Mucosa of descending colon (tissue), 3 donors: ENCODE measurements around the gene NRCAM. TPM values are rescaled to one million over a fixed set of nuclear protein-coding genes. Genes with fewer than 3 reads are reported as not detected.
A peak's percentile ranks its signal among the peaks of the same experiment; 100 is the strongest.
"Not testable (repeated sequence)": the region's sequence is repeated elsewhere in the genome, so short reads cannot be mapped to it uniquely, and the experiment has no call there.

Experiments
- ATAC-seq: fragments of 200-7000 bp; cut with Tn5 transposase; one replicate; pipeline ENCODE4 v1.9.1; 2020; ENCODE audit warnings: mild to moderate bottlenecking, moderate library complexity
- DNase-seq, 3 donors: peaks; one replicate each; pipeline ENCODE4 v3.0.0-alpha.2; 2020
- H3K36me3 ChIP-seq: fragments of 200-600 bp; one replicate; pipeline ENCODE4 v1.8.0; 2021; ENCODE audit warnings: low read depth, mild to moderate bottlenecking
- H3K4me1 ChIP-seq: fragments of 200-600 bp; one replicate; pipeline ENCODE4 v1.8.0; 2021; ENCODE audit warnings: low read depth, mild to moderate bottlenecking
- H3K4me3 ChIP-seq: fragments of 200-600 bp; one replicate; pipeline ENCODE4 v1.8.0; 2021; ENCODE audit warnings: mild to moderate bottlenecking
- H3K9me3 ChIP-seq: fragments of 200-600 bp; one replicate; pipeline ENCODE4 v1.8.0; 2021; ENCODE audit warnings: mild to moderate bottlenecking
- CTCF ChIP-seq: fragments of 200-600 bp; IDR thresholded peaks from one replicate; pipeline ENCODE4 v1.8.0; 2022; ENCODE audit warnings: antibody characterized with exemption, mild to moderate bottlenecking
- intact Hi-C, 2 donors: fragments of 100-400 bp; cut with DNase I in 1 of 2; cut with micrococcal nuclease in 1 of 2; formaldehyde crosslinking; loops; one replicate each; pipeline versions ENCODE4 v1.11.0 to v1.11.1; 2022; cut with DNase I, micrococcal nuclease
- long read RNA-seq, 2 donors: library from polyadenylated mRNA; unstranded; transcript quantifications; one replicate each; pipeline ENCODE4 v2.0.0, GENCODE V29; 2019 to 2021
- total RNA-seq, 3 donors: library from RNA; stranded (reverse); fragmentation: NEBNext Ultra II Directional in 2 of 3; extraction: Animal tissue kit (Norgen Biotek cat#: 25700) in 2 of 3; gene quantifications; one replicate each; pipeline versions ENCODE4 v1.2.1 to v1.2.4, GENCODE V29; 2021 to 2023
- donor health status: DM: no; HTN: no; CAD: no; lungs with moderate emphysema.
- donor health status: DM: no; HTN: no; CAD: no.
- donor health status: DM: no; HTN: yes; CAD: no.

NRCAM gene
- total RNA-seq: 1 to 10 TPM; 1.0 to 3.4 (median 2.3) TPM
- long read RNA-seq, donor 1, partial matches to known transcripts: 0 of 1 reads
- long read RNA-seq, donor 1, other reads (novel, unspliced or antisense): 1 of 1 reads
- long read RNA-seq, donor 2: 0 reads

- Histone ChIP-seq H3K36me3 (no peaks in the 10 kb centered on the region), H3K4me3 (no peak within 1 kb of the TSS), H3K9me3 (no peaks in the 10 kb centered on the region), H3K4me1 (peaks cover 13% of the 10 kb centered on the region)
- DNase-seq: peak in 2 of 3 donors; percentile 13 to 53
- intact Hi-C loops: no loop called here
- no peak for TF ChIP-seq CTCF
- ATAC-seq: peak; percentile 57
These were observed at the start of gene NRCAM for GRCh38 chr7:108455998-108456677. Gene NRCAM, minus strand, starts transcription at chr7:108456436. Its CDS starts 216,372 bp downstream, at chr7:108240064.

GRCh38 chr7:108504576-108504975 is 48.3 kb upstream of the NRCAM start:
- intact Hi-C loops, DNase-seq, H3K36me3 ChIP-seq, ATAC-seq, H3K9me3 ChIP-seq, H3K4me3 ChIP-seq, H3K4me1 ChIP-seq: not testable (repeated sequence)

- DNase-seq (no peak), ATAC-seq (peak; percentile 55)
- TF ChIP-seq CTCF: no peak
- intact Hi-C loops: no loop called here
- Histone ChIP-seq H3K36me3 (no peaks in the 10 kb centered on the region), H3K4me3 (no peak overlapping the region), H3K4me1 (no peaks in the 10 kb centered on the region), H3K9me3 (no peaks in the 10 kb centered on the region)
These were observed 47.1 kb upstream of the NRCAM start for GRCh38 chr7:108503112-108504026.

GRCh38 chr7:108499566-108499965 is 43.3 kb upstream of the NRCAM start:
- no peak overlapping the region for H3K4me3 ChIP-seq
- ATAC-seq: no peak
- no peak for DNase-seq
- TF ChIP-seq CTCF: no peak
- no peaks in the 10 kb centered on the region for H3K4me1 ChIP-seq
- no peaks in the 10 kb centered on the region for H3K36me3 ChIP-seq
- intact Hi-C loops: loop anchor here (5.0 to 10.0 kb wide), 2 partner anchors 315 to 317 kb away; no protein-coding TSS in a partner anchor
- H3K9me3 ChIP-seq: no peaks in the 10 kb centered on the region

- Histone ChIP-seq H3K4me1 (no peaks in the 10 kb centered on the region), H3K4me3 (no peak overlapping the region), H3K9me3 (no peaks in the 10 kb centered on the region), H3K36me3 (no peaks in the 10 kb centered on the region)
- intact Hi-C loops: loop anchor here (5.0 to 10.0 kb wide), 2 partner anchors 314 to 316 kb away; no protein-coding TSS in a partner anchor
- no peak for TF ChIP-seq CTCF
- ATAC-seq (no peak), DNase-seq (no peak)
These were observed 42.2 kb upstream of the NRCAM start for GRCh38 chr7:108498481-108498880.
